Adrenal gland (tissue), 5 donors: Measurements from ENCODE around the gene FUT8.

Source experiments
- POLR2A ChIP-seq, 2 donors: fragments of 450-650 bp; IDR thresholded peaks; one replicate each; pipeline ENCODE4 v1.6.1; 2017; ENCODE audit warnings: antibody characterized with exemption in 2 of 2, mild to moderate bottlenecking in 2 of 2, moderate library complexity in 1 of 2
- TF ChIP-seq, protein P1 (sequence below), 6 experiments: fragments of 450-650 bp in 4 of 6; fragments of 200-600 bp in 2 of 6; sonication (generic) in 1 of 6; IDR thresholded peaks; 1 replicate in 5 of 6; 2 replicates in 1 of 6; pipeline versions ENCODE4 v1.5.1 to v1.8.0; 2016 to 2021; ENCODE audit warnings: antibody characterized with exemption in 6 of 6, mild to moderate bottlenecking in 2 of 6, moderate library complexity in 1 of 6
- donor health status: DM: no; HTN: no; CAD: no.

GRCh38 chr14:65703521-65703920 is 291.0 kb downstream of the FUT8 start:
- TF ChIP-seq, protein P1, sequence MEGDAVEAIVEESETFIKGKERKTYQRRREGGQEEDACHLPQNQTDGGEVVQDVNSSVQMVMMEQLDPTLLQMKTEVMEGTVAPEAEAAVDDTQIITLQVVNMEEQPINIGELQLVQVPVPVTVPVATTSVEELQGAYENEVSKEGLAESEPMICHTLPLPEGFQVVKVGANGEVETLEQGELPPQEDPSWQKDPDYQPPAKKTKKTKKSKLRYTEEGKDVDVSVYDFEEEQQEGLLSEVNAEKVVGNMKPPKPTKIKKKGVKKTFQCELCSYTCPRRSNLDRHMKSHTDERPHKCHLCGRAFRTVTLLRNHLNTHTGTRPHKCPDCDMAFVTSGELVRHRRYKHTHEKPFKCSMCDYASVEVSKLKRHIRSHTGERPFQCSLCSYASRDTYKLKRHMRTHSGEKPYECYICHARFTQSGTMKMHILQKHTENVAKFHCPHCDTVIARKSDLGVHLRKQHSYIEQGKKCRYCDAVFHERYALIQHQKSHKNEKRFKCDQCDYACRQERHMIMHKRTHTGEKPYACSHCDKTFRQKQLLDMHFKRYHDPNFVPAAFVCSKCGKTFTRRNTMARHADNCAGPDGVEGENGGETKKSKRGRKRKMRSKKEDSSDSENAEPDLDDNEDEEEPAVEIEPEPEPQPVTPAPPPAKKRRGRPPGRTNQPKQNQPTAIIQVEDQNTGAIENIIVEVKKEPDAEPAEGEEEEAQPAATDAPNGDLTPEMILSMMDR (IDR thresholded peaks at IDR 0.05): no peak
- no peak for TF ChIP-seq POLR2A (IDR thresholded peaks at IDR 0.05)
